HS-5 (cell line): ENCODE data around the gene SCNN1A.

ENCODE experiments used
- DNase-seq: peaks from one replicate; pipeline ENCODE4 v3.0.0-alpha.2; 2012; ENCODE audit warnings: low read depth

SCNN1A gene

DNA sequence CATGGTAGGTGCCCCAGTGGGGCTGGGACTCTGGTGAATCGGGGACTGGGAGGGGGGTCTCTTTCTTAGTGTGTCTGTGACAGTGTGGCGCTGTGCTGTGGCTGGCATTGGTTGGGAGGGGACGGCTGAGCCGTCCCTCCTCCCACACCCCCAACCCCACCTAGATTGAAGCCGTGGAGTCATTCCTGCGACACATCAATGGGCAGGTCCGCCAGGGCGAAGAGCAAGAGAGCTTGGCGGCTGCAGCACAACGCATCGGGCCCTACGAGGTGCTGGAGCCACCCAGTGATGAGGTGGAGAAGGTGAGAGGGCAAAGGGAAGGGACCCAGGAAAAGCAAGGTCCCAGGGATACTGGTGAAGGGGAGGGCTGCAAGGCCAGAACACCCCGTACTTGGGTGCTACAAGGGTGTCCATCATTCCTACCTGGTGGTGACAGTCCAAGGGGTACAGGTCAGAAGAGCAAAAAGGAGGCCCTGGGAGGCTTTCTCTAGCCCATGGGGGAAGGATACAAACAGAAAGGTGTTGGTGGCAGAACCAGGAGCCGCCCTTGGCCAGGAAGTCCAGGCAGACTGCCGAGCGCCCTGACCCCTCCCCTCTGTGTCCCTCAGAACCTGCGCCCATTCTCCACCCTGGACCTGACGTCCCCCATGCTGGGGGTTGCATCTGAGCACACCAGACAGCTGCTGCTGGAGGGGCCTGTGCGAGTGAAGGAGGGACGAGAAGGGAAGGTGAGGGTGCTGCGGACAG lies 57.5 kb downstream of the SCNN1A start:
- DNase-seq, result no peak

GRCh38 chr12:6316921-6317692 lies 58.3 kb downstream of the SCNN1A start:
- no peak for DNase-seq

DNA sequence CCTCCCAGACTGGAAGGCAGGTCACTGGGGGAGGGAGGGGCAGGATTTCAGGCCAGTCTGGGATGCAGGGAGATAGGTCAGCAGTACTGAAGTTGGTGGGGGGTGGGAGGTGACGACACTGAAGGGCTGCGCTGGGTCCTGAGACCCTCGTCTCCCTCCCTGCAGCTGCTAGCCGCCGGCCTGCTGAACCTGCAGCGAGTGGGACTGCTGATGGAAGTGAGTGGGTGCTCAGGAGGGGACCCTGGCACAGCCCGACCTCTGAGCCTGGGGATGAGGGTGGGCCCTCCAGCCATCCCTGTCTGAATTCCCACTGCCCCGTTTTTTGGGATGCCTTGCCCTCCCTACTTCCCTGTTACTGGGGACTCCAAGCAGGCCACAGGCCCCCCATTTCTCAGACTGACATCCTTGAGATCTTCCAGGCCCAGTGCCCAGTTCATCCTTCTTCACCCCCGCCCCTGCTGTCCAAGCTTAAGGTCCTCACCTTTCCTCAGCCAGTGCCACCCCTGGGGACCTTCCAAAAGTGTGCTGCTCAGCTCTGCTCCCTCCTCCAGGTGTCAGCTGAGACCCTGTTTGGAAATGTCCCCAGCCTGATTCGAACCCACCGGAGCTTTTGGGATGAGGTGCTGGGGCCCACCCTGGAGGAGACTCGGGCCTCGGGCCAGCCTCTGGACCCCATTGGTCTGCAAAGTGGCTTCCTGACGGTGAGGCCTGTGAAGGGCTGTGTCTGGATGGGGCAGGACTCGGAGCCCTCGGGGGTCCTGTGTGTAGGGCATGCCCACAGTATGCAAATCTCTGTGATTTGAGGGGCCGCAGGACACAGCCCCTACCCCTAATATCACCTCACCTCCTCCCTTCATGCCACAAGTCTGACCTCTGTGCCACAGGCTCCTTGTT lies 59.4 kb downstream of the SCNN1A start:
- DNase-seq, result no peak

GRCh38 chr12:6315184-6315583 lies 60.2 kb downstream of the SCNN1A start:
- DNase-seq, result no peak

DNA sequence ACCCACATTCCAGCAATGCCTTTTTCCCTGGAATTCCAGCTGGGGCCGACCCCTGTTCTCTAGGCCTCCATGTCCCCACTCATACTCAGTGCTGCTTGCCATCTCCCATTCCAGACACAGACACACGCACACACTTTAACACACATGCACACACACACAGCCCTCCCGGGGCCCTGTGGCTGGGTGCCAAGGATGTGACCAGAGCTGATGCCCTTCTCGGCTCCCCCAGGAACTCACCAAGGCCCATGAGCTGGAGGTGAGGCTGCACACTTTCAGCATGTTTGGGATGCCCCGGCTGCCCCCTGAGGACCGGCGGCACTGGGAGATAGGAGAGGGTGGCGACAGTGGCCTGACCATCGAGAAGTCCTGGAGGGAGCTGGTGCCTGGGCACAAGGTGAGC lies 60.6 kb downstream of the SCNN1A start:
- no peak for DNase-seq

- DNase-seq, result no peak
Measured at GRCh38 chr12:6313326-6313940, 61.9 kb downstream of the SCNN1A start.

DNA sequence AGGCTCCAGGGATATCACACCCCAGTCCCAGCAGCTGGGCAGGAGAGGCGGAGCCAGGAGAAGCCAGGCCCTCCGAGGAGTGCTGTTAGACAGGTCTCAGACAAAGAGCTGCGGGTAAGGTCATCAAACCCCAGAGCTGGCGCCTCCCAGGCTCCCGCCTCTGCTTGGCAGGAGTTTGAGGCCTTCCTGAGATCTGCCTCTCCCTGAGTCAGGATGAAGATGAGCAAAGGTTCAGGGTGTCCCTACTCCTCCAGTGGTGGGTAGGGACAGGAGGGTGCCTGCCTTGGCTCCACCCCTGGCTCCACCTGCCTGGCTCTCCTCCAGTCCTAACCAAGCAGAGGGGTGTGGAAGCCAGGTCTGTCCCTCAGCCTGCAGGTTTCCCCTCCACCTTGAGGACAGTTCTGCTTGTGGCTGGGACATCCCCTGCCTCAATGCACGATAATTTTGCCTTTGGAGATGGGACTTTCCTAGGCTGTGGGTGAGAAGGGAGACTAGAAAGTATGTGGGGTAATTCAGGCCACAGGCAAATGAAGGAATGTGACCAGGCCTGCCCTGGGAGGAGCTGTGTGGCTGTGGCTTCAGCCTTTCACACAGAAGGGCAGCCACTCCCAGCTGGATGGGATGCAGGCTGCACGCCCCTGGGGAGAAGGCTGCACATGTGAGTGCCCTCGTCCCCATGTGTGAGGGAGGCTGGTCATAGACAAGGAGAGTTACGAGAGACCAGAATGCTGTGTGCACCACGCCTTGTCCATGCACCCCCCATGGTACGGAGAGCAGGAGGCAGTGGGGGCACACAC lies 62.6 kb downstream of the SCNN1A start:
- no peak for DNase-seq

GRCh38 chr12:6311822-6312528 lies 63.4 kb downstream of the SCNN1A start:
- DNase-seq, result no peak

GRCh38 chr12:6310771-6311610 lies 64.4 kb downstream of the SCNN1A start:
- no peak for DNase-seq

GRCh38 chr12:6307529-6307928 lies 67.8 kb downstream of the SCNN1A start:
- DNase-seq, result no peak

GRCh38 chr12:6306599-6307220 lies 68.7 kb downstream of the SCNN1A start:
- DNase-seq, result no peak

DNA sequence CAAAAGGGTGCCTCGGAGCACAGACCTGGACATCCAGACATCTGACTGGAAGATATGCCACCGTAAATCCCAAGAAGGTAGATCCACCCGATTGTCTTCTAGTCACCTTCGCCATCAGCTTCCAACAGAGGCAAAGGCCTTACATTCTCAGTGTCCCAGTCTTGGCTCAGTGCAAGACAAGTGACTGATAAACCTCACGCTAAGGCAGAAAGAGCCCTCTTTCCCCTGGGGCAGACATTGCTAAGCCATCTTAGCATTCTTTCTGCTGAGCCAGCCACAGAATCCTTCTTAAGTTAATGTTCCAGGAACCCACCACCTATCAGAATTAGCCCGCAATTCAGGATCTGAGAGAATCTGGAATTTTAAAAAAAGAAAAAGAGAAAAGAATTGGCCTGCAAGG lies 69.2 kb downstream of the SCNN1A start:
- no peak for DNase-seq

- DNase-seq, result no peak
Measured at GRCh38 chr12:6303071-6303470, 72.3 kb downstream of the SCNN1A start.

GRCh38 chr12:6302621-6303020 lies 72.7 kb downstream of the SCNN1A start:
- DNase-seq, result no peak

- no peak for DNase-seq
Measured at GRCh38 chr12:6301721-6302120, 73.6 kb downstream of the SCNN1A start.

GRCh38 chr12:6297170-6297569 lies 78.2 kb downstream of the SCNN1A start:
- DNase-seq, result no peak
